NCI-H146 treated with DMSO at 0.1 percent for 48 hours (cell line): ENCODE measurements around the gene C5orf46.
"Not testable (repeated sequence)": the region's sequence is repeated elsewhere in the genome, so short reads cannot be mapped to it uniquely, and the experiment has no call there.

Experiments
- DNase-seq: peaks from one replicate; lab custom pipeline; 2025; ENCODE audit not compliant: unreplicated experiment; lab: John Stamatoyannopoulos, UW

Gene C5orf46

DNA sequence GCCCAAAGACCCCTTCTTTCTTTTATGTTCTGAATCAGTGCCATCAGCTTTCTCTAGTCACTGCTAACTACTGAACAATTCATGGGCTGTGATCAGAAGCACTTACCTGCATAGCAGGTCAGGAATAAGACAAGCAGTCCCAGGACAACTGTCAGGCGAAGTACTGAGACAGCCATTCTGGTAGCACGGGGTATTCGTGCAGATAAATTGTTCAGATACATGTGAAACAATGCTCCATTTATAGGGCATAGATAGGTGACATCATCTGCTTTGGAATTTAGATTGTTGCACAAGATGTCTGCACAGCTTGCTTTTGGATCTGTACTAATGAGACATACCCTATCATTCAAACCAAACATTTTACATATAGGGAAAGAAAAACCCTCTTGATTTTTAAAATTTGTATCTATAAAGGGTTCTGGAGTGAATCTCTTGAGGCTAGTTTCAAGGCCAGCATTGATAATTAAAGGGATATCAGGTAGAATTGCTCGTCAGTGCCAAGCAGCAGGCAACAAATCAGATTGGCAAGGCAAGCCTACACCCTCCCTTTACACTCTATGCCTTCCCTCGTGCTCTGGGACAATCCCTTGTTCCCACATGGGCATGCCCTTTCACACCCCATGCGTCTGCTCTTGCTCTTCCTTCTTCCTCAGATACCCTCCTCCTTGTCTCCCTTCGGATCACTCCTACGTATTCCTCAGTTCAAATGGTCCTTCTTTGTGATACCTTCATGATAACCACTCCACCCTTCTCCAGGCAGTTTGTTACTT lies at the start of gene C5orf46:
C5orf46 (minus strand) TSS at position 213 of the 770 bp plus-strand sequence; CDS start at position 176, 37 bp downstream.
- no peak for DNase-seq

DNA sequence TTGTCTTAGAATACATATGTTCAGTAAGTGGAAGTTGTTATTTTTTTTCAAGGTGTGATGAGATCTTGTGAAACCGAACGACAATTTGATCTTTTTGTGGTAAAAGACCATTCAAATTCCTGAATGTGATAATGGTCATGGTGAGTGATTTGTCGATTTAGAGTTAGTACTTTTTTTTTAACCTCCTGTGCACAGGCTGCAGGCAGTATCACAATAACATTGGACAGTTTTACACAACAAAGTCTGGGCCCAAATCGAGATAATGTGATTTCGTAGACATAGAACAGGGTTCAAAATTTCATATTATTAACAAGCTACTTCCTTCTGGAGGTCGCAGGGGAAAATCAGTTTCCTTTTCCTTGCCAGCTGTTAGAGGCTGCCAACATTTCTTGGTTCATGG lies 48.6 kb upstream of the C5orf46 start:
- no peak for DNase-seq

DNA sequence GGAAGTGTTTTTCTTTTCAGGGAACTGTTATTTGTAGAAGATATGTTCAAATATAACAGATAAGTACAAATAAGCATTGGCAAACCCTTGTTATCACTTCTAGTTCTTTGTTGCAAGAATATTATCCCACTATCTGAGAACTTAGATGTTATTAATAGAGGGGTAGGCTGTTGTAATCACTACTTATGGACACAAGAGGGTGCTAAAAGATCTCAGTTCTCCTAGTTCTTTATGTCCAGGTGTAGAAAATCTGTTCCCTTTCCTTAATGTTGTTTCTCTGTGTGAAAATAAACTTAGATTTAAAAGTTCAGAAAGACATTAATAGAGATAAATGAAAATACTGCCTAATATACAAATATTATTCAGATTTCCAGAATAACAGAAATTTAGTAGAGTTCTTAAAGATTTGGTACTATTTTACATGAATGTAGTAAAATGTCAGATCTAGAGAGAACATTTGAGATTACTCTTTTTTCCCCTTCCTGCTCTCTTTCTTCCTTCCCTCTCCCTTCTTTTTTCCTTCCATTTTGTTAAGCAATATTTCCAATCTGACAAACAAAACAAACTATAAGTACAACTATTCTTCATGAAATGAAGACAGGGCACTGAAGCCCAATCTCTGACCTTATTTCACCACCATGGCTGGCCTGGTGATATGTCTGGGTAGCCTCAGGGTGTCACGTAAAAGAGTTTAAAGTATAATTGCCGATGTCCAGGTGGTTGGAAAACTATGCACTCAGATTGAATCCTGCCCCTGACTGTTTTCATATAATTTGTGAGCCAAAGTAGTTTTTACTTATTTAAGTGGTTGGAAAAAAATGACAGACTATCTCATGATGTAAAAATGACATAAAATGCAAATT lies 43.6 kb upstream of the C5orf46 start:
- peak; percentile 17 for DNase-seq

DNA sequence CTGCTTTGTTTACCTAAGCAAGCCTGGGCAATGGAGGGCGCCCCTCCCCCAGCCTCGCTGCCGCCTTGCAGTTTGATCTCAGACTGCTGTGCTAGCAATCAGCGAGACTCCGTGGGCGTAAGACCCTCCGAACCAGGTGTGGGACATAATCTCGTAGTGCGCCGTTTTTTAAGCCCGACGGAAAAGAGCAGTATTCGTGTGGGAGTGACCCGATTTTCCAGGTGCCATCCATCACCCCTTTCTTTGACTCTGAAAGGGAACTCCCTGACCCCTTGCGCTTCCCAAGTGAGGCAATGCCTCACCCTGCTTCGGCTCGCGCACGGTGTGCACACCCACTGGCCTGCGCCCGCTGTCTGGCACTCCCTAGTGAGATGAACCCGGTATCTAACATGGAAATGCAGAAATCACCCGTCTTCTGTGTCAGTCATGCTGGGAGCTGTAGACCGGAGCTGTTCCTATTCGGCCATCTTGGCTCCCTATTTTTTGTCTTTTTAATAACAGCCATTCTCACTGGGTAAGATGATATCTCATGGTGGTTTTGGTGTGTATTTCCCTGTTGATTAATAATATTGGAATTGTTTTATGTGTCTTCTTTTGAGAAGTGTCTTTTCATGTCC lies 40.4 kb upstream of the C5orf46 start:
- not testable (repeated sequence) for DNase-seq

DNA sequence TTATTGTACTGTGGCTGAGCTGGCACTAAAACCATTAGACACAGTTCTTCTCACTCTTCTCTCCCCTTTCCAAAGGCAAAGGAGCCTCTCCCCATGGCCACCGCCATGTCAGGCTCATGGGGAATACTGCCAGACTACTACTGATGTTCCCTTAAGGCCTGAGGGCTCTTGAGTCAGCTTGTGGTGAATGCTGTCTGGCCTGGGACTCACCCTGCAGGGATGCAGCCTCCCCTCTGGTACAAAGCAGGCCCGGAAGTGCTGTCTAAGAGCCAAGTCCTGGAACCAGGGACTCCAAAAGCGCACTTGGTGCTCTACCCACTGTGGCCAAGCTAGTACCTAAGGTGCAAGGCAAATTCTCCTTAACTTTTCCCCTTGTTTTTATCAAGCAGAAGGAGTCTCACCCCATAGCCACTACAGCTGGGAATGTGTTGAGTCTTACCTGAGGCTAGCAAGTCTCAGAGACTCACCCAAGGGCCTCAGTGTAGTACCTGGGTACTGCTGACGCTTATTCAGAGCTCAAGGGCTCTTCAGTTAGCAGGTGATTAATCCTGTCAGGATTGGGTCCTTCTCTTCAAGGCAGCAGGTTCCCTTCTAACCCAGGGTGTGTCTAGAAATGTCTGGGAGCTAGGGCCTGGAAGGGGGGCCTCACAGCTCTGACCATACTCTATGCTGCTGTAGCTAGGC lies 33.2 kb upstream of the C5orf46 start:
- DNase-seq: no peak

DNA sequence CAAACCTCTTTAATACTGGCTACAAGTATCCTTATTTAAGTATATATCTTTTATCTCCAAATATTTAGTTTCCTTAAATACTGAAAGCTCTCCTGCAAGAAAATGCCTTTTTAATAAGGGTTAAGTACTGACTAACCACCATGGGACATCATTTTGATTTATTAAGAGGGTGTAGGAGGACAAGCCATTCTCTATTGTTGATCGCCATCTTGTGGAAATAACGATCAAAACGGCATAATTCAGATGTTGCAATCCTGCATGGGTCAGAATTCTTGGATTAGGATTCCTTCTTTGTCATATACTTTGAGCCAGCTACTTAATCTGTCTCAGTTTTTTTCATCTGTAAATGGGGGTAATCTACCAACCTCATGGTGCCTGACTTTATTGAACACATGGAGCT lies 28.7 kb upstream of the C5orf46 start:
- DNase-seq: peak; percentile 9

DNA sequence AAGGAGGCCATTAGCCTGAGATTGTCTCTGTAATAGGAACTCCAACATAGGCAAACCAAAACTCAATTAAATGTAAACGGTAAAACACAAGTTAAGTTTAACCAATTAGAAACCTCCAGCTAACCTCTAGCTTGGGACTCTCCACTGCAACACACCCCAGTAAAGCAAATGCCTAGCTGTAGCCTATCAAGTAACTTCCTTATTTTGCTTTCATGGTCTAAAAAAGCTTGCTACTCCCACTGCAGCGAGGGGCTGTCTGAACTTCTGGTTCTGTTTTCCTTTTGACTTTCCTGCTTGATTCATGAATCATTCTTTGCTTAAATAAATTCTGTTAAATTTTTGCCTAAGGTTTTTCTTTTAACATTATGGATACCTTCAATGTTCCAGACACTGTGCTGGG lies 24.4 kb upstream of the C5orf46 start:
- DNase-seq: no peak

DNA sequence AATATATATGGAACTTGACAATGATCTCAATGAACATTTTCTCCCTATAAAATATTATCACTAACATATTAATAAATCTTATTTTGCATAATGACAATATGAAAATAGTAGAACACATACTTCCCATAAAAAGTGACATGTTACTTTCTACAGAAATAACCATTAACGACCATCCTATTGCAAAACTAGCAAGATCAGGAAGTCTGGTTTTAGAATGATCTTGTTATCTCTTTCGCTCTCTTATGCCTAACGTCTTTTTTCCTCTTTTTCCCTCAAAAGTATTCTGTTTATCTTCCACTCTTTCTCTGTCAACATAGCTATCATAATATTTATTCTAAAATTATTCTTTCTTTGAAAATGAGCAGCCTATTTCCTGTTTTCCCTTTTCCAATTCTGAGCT lies 21.6 kb upstream of the C5orf46 start:
- DNase-seq: no peak

DNA sequence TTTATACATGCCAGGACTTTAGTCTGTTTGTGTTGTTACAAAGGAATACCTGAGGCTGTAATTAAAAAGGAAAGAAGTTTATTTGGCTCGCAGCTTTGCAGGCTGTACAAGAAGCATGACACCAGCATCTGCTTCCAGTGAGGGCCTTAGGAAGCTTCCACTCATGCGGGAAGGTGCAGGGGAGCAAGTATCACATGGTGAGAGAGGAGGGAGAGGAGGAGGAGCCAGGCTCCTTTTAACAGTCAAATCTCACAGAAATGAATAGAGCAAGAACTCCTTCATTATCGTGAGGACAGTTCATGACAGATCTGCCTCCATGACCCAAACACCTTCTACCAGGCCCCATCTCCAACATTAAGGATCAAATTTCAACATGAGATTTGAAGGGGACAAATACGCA lies 18.7 kb upstream of the C5orf46 start:
- DNase-seq: no peak

DNA sequence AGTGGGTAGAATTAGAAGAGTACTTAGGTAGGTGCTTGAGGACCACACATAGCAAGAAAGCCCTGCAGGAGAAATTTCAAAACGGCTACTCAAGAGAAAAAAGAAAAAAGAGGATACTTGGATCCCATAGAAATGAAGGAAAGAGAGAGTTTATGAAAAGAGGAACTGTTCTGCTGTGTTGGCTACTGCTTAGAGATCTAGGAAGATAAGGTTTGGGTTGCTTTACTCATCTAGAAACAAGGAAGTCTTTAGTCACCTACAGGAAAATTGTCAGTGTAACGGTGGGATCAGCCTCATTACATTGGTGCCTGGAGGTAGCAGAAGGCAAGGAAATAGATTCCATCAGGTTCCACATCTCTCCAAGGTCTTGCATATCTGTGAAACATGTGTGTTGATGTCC lies 14.8 kb upstream of the C5orf46 start:
- no peak for DNase-seq

DNA sequence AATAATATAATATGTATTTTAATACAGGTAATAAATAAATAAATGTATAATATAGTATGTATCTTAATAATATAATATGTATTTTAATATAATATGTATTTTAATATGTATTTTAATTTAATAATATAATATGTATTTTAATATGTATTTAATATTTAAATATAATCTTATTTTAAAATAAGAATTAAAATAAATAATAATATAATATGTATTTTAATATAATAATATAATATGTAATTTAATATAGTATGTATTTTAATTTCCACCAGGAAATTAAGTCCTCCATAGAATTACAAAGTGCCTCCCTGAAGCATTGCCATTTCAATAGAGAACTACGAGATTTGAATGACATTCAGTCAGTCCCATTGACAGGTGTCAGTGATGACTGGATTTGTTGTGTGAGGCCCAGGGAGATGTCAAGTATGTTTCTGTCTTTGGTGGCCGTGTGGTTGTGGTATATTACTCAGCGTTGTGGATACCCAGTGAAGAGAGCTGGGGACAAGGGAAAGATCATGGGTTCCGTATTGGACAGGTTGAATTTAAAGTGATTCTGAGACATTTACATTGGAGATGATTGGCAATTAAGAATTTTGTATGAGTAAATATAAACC lies 14.2 kb upstream of the C5orf46 start:
- DNase-seq: no peak

DNA sequence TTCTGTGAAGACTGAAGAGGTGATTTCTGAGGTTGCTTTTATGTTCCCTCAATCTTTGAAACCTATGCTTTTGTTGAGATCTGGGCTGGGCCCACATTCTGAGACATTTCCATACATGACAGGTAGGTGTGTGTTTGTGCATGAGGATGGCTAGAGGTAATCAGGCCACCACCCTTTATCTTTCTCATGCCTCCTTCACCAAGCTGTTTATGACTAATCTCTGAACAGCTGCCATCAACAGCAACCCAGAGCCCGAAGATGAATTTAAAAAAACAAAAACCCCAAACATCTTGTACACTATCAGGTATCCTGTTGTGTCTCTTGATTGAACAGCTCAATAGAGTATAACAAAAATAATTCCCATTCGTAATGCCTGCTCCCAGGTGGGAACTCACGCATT lies 12.6 kb upstream of the C5orf46 start:
- DNase-seq: no peak

DNA sequence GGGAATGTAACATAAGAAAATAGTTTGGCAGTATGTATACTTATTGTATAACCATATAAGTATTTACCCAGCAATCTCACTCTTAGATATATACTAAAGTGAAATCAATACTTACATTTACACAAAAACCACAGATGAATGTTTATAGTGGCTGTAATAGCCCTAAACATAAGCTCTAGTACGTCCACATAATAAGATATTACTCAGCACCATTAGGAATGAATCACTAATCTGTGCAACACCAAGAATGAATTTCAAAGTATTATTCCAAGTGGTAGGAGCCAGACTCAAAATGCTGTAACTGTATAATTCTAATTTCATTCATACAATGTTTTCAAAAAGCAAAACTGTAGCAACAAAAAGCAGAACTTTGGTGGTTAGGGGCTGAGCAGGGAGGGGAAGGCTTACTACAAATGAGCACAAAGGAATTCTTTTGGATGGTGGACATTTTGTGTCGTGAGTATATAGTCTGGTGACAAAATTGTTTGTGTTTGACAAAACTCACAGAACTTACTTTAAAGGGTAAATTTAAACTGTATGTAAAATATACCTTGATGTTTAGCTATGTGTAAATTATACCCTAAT lies 11.9 kb upstream of the C5orf46 start:
- no peak for DNase-seq

DNA sequence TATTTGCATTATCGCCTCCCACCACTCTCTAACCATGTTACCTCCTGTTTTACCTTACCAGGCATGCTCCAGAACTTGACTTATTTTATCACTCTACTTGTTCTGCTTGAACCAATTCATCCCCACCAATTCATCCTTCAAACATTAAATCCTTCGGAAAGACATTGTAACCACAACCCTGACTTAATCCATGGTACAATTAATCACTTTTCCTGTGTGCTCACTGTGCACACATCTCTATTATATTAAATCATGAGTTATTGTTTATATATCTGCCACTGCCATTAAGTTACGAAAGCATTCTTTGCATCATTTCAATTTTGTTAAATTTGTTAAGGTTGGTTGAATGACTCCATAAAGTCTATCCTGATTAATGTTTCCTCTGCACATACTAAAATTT lies 7.4 kb upstream of the C5orf46 start:
- no peak for DNase-seq

DNA sequence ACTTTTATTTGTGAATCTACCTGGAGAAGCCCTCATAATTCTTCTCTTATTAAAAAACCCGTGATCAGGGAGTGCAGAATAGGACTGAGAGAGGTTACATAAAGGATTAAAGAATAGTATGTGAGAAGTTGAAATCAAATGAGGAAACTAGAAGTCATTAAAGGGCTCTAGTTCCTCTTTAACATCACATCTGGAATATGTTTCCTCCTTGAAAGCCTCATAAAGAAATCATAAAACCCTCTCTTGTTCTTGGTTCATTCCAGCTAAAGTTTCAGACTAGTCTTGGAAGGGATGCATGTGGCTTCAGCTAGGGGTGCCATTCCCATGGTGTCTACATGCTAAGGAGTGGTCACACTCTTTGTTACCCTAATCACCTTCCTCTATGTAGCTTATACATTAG lies 5.7 kb upstream of the C5orf46 start:
- no peak for DNase-seq

DNA sequence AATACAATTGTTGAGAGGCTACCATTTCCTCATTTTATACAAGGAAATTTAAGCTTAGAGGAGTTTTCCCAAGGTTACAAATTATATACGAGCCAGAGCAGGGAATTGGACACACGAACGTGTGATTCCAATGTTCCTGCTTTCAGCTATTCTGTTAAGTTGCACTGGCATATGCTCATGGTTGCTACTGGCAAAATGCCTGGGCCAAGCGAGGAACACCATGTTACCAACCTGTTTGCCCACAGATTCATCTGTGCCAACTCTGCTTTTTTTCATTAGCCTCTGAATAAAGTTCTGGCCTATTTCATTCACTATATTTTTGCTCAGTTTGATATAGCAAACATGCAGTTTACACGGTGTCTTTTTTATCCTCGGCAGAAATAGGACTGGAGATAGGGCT lies 5.1 kb upstream of the C5orf46 start:
- no peak for DNase-seq

DNA sequence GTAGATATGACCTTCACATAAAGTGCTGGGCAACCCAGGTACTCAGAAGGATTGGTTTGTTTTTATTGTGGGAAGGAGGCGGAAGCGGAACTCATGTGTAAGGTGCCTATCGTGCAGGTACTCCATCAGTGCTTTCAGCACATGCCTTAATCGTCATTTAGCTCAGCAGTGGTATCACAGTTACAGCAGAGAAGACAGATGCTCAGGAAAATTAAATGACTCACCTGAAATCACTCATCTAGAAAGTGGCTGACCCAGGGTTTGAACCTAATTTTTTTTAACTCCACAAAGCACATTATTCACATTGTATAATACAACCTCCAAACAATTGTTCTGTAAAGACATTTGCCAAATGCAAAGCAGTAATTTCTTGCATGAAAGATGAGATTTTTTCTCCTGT lies 2.2 kb downstream of the C5orf46 start:
- no peak for DNase-seq

DNA sequence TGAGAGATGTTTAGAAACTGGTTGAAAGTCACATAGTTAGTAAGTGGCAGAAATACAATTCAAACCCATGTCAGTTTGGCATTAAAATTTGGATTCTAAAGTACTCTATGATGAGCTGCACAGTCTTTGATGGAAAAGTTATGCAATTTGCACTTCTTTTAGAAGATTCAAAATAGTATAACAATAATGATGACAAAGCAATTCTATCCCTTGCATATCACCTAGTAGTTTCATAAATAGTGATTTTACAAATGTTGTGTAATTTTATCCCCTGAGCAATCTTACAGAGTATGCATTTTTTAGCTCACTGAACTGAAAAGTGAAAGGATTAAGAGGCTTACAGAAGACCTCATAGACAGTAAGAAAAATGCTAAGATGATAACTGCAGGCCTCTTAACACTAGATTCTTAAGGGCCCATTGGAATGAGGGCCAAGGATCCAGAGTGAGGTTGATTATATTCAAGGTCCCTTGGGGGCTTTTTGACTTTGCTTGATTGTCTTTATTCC lies 3.7 kb downstream of the C5orf46 start:
- DNase-seq: no peak

DNA sequence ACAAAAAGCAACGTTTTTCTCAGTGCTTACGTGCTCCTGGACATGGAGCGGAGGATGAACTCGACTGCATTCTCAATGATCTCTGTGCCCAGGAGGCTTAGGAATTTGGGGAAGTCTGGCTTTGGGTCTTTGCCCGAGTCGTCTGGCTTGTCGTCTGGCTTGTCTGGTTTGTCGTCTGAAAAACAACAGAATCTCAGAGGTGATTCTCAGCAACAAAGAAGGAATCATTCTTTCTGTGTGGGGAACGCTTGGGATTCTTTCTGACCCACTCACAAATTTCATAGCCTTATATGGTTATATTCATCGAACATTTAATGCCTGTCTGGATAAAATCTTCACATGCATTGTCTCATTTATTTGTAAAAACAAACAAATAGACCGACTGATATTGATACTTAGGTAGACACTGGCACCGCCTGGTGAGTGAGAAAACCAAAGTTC lies 4.7 kb downstream of the C5orf46 start:
- DNase-seq: no peak

DNA sequence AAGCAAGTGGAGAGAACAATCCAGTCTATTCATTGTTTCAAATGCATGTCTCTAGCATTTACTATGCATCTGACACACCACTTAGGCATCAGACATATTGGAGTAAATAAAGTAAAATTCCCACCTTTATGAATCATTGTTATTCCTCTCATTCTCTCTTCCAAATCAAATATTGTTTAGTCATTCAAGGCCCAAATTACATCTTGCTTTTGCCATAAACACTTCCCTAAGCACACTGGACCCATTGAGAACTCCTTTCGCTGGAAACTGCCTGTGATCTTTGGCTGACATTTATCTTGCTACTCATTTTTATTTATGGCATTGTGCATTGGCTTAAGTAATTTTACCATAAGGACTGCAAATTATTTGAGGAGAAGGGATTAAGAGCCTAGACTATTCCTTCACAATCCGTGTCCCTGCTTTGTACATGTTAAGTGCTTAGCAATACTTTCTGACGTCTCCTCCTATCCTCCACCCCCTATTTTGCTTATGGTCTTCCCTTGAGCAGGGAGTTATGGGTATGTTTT lies 7.4 kb downstream of the C5orf46 start:
- DNase-seq: no peak
